ENCODE measurements around the gene LRIG1.

LRIG1 gene

DNA sequence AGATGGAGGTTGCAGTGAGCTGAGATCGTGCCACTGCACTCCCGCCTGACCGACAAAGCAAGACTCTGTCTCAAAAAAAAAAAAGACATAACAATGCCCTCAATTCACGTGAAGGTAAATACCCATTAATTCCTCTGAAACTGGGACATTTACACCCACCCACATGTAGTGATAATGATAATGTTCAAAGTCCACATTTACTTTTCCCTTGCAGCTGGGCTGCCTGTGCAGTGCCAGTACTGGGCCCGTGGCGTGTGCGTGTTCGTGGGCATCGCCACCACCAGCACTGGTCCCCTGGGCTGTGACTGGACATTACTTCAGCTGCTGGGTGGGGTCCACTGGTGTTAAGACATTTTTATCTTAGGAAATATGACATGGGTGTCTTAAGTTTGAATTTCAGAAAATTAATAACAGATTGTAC lies 156.4 kb downstream of the LRIG1 start:
- Histone ChIP-seq H3K9me3 (replicated peaks; ENCODE audit: insufficient read depth, low read length) (no peaks in the 10 kb centered on the region), H3K79me2 (ENCODE audit: low read length) (no peaks in the 10 kb centered on the region), H2AFZ (ENCODE audit: low read length) (no peak overlapping the region), H3F3A (ENCODE audit: insufficient read depth, low read length) (no peaks in the 10 kb centered on the region), H3K36me3 (replicated peaks; ENCODE audit: insufficient read depth, low read length) (no peaks in the 10 kb centered on the region), H3K4me1 (ENCODE audit: low read length) (no peaks in the 10 kb centered on the region), H3K4me2 (ENCODE audit: low read depth, low read length) (no peak overlapping the region), H4K20me1 (ENCODE audit: insufficient read depth, low read length) (no peaks in the 10 kb centered on the region), H3K27me3 (replicated peaks; ENCODE audit: insufficient read depth, low read length) (no peaks in the 10 kb centered on the region), H3K4me3 (ENCODE audit: low read length) (no peak overlapping the region), H3K9ac (ENCODE audit: low read length) (no peak overlapping the region), H3K27ac (ENCODE audit: low read length) (no peak overlapping the region), H3K9me2 (replicated peaks; ENCODE audit: insufficient read depth, low read length) (no peaks in the 10 kb centered on the region)
- no peak for TF ChIP-seq EZH2 (optimal IDR thresholded peaks at IDR 0.05; ENCODE audit: low read depth, low read length)
- no peak for TF ChIP-seq CTCF (IDR thresholded peaks at IDR 0.05; ENCODE audit: low read length)
- no peak for TF ChIP-seq EZH2phosphoT487 (IDR thresholded peaks at IDR 0.05; ENCODE audit: low read length)
- DNase-seq = no peak

GRCh38 chr3:66342717-66343356 lies 158.0 kb downstream of the LRIG1 start:
- H3K27me3 ChIP-seq (replicated peaks; ENCODE audit: insufficient read depth, low read length) = no peaks in the 10 kb centered on the region
- H3K27ac ChIP-seq (ENCODE audit: low read length) = no peak overlapping the region
- no peak overlapping the region for H3K9ac ChIP-seq (ENCODE audit: low read length)
- no peaks in the 10 kb centered on the region for H4K20me1 ChIP-seq (ENCODE audit: insufficient read depth, low read length)
- TF ChIP-seq EZH2phosphoT487 (IDR thresholded peaks at IDR 0.05; ENCODE audit: low read length) (no peak), EZH2 (optimal IDR thresholded peaks at IDR 0.05; ENCODE audit: low read depth, low read length) (no peak), CTCF (IDR thresholded peaks at IDR 0.05; ENCODE audit: low read length) (no peak)
- DNase-seq = no peak
- H2AFZ ChIP-seq (ENCODE audit: low read length) = no peak overlapping the region
- H3K9me2 ChIP-seq (replicated peaks; ENCODE audit: insufficient read depth, low read length) = no peaks in the 10 kb centered on the region
- no peak overlapping the region for H3K4me3 ChIP-seq (ENCODE audit: low read length)
- no peak overlapping the region for H3K4me2 ChIP-seq (ENCODE audit: low read depth, low read length)
- H3K9me3 ChIP-seq (replicated peaks; ENCODE audit: insufficient read depth, low read length) = no peaks in the 10 kb centered on the region
- H3K36me3 ChIP-seq (replicated peaks; ENCODE audit: insufficient read depth, low read length) = no peaks in the 10 kb centered on the region
- H3K4me1 ChIP-seq (ENCODE audit: low read length) = no peaks in the 10 kb centered on the region
- no peaks in the 10 kb centered on the region for H3K79me2 ChIP-seq (ENCODE audit: low read length)
- H3F3A ChIP-seq (ENCODE audit: insufficient read depth, low read length) = no peaks in the 10 kb centered on the region

DNA sequence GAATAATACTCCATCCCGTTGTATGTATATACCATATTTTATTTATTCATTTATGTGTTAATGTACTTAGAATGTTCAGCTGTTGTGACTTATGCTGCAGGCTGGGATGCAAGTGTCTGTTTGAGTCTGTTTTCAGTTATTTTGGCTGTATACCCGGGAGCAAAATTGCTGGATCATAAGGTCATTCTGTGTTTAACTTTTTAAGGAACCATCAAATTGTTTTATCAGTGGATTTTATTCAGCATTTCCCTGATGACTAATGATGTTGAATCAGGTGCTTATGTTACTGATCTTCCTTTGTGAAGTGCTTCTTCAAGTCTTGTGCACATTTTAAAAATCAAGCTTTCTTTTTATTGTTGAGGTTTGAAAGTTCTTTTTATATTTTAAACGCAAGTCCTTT lies 161.9 kb downstream of the LRIG1 start:
- Histone ChIP-seq H3K4me1 (ENCODE audit: low read length) (no peaks in the 10 kb centered on the region), H3F3A (ENCODE audit: insufficient read depth, low read length) (no peaks in the 10 kb centered on the region), H3K9ac (ENCODE audit: low read length) (no peak overlapping the region), H3K27ac (ENCODE audit: low read length) (no peak overlapping the region), H3K79me2 (ENCODE audit: low read length) (no peaks in the 10 kb centered on the region), H3K4me2 (ENCODE audit: low read depth, low read length) (no peak overlapping the region), H4K20me1 (ENCODE audit: insufficient read depth, low read length) (no peaks in the 10 kb centered on the region), H2AFZ (ENCODE audit: low read length) (no peak overlapping the region), H3K36me3 (replicated peaks; ENCODE audit: insufficient read depth, low read length) (no peaks in the 10 kb centered on the region), H3K27me3 (replicated peaks; ENCODE audit: insufficient read depth, low read length) (no peaks in the 10 kb centered on the region), H3K9me3 (replicated peaks; ENCODE audit: insufficient read depth, low read length) (no peaks in the 10 kb centered on the region), H3K9me2 (replicated peaks; ENCODE audit: insufficient read depth, low read length) (no peaks in the 10 kb centered on the region), H3K4me3 (ENCODE audit: low read length) (no peak overlapping the region)
- no peak for DNase-seq
- no peak for TF ChIP-seq CTCF (IDR thresholded peaks at IDR 0.05; ENCODE audit: low read length)
- no peak for TF ChIP-seq EZH2 (optimal IDR thresholded peaks at IDR 0.05; ENCODE audit: low read depth, low read length)
- TF ChIP-seq EZH2phosphoT487 (IDR thresholded peaks at IDR 0.05; ENCODE audit: low read length) = no peak

All from MM.1S (cell line).